Activated CD4-positive, alpha-beta T cell treated with anti-CD3 and anti-CD28 coated beads, Interleukin-2, amount 50 U/mL, for 48 hours (primary cell): ENCODE data around the gene TBX2.

ENCODE experiments used
- DNase-seq, 2 experiments: peaks; one replicate each; pipeline ENCODE4 v3.0.0-alpha.2; 2020

TBX2 gene

DNA sequence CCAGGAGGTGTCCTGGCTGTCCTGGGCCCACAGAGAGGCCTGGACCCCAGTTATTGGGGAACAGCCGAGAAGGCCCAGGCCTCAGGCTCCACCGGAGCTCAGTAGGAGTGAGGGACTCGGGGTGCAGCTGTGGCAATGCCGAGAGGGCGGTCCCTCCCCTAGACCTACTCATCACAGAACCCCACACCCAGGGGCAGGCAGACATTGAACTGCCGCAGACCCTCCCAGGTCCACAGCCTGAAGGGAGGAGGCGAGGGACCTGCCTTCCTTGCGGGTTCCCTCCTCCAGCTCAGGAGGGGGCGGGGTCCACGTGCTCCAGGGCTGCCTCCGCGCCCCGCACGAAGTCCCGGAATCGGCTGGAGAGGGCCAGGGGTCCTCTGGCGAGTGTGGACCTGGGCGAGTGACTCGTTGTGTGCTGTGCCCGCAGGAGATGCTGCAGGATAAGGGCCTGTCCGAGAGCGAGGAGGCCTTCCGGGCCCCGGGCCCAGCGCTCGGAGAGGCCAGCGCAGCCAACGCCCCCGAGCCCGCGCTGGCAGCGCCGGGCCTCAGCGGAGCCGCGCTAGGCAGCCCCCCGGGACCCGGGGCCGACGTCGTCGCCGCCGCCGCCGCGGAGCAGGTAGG is 56.5 kb downstream of the TBX2 start:
- DNase-seq, result no peak

GRCh38 chr17:61456688-61457225 is 57.1 kb downstream of the TBX2 start:
- no peak for DNase-seq

GRCh38 chr17:61457226-61457983 is 57.8 kb downstream of the TBX2 start:
- no peak for DNase-seq

- no peak for DNase-seq
Observed at GRCh38 chr17:61458000-61458399, 58.4 kb downstream of the TBX2 start.

- no peak for DNase-seq
Observed at GRCh38 chr17:61458421-61459141, 58.9 kb downstream of the TBX2 start.
